HEK293T (cell line): ENCODE results near the gene PTPN2.

Source experiments
- ARNT ChIP-seq: fragments of 450-650 bp; IDR thresholded peaks from 2 replicates; pipeline ENCODE4 v1.6.1; 2017; ENCODE audit warnings: mild to moderate bottlenecking
- BHLHE40 ChIP-seq: fragments of 450-650 bp; IDR thresholded peaks from 2 replicates; pipeline ENCODE4 v1.6.1; 2016; ENCODE audit warnings: mild to moderate bottlenecking, moderate library complexity, borderline replicate concordance
- ELF4 ChIP-seq: fragments of 450-650 bp; IDR thresholded peaks from 2 replicates; pipeline ENCODE4 v1.6.1; 2017; ENCODE audit warnings: antibody characterized with exemption
- FOXA1 ChIP-seq: fragments of 450-650 bp; IDR thresholded peaks from 2 replicates; pipeline ENCODE4 v1.6.1; 2016; ENCODE audit warnings: mild to moderate bottlenecking
- FOXK2 ChIP-seq: fragments of 450-650 bp; IDR thresholded peaks from 2 replicates; pipeline ENCODE4 v1.6.1; 2016; ENCODE audit warnings: mild to moderate bottlenecking
- FOXM1 ChIP-seq: fragments of 450-650 bp; IDR thresholded peaks from 2 replicates; pipeline ENCODE4 v1.6.1; 2017; ENCODE audit warnings: mild to moderate bottlenecking, borderline replicate concordance
- HDGF ChIP-seq: fragments of 450-650 bp; IDR thresholded peaks from 2 replicates; pipeline ENCODE4 v1.6.1; 2017; ENCODE audit warnings: antibody characterized with exemption, borderline replicate concordance
- LEF1 ChIP-seq: fragments of 450-650 bp; IDR thresholded peaks from 2 replicates; pipeline ENCODE4 v1.6.1; 2017; ENCODE audit warnings: mild to moderate bottlenecking, borderline replicate concordance
- SP1 ChIP-seq: fragments of 450-650 bp; IDR thresholded peaks from 2 replicates; pipeline ENCODE4 v1.6.1; 2017
- SUZ12 ChIP-seq: fragments of 450-650 bp; IDR thresholded peaks from 2 replicates; pipeline ENCODE4 v1.6.1; 2016; ENCODE audit warnings: mild to moderate bottlenecking
- TARDBP ChIP-seq: fragments of 450-650 bp; IDR thresholded peaks from 2 replicates; pipeline ENCODE4 v1.6.1; 2016
- ZNF384 ChIP-seq: fragments of 450-650 bp; IDR thresholded peaks from 2 replicates; pipeline ENCODE4 v1.6.1; 2016
- TF ChIP-seq, protein P1 (sequence below): fragments of 450-650 bp; IDR thresholded peaks from 2 replicates; pipeline ENCODE4 v1.6.1; 2016

DNA sequence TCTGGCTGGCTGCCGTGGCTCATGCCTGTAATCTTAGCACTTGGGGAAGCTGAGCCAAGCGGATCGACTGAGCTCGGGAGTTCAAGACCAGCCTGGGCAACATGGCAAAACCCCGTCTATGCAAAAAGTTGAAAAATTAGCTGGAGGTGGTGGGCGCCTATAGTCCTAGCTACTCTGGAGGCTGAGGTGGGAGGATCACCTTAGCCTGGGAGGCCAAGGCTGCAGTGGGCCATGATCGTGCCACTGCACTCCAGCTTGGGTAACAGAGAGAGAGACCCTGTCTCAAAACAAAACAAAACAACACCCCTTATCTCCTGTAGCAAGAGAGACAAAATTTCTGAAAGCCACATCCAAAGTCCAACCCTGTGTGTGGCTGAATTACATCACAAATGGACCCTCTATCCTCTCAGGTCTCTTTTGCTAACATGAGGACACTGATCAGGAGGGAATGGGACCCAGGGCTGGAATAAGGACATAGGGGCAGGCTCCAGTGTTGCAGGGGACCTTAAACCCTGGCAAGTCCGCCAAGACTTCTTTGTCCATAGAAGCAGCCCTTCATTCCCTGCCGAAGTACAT lies 116.4 kb downstream of the PTPN2 start:
- no peak for TF ChIP-seq LEF1
- TF ChIP-seq FOXM1: no peak
- no peak for TF ChIP-seq TARDBP
- TF ChIP-seq ZNF384: no peak
- no peak for TF ChIP-seq BHLHE40
- TF ChIP-seq SUZ12: no peak
- no peak for TF ChIP-seq SP1
- TF ChIP-seq HDGF: no peak
- TF ChIP-seq, protein P1, sequence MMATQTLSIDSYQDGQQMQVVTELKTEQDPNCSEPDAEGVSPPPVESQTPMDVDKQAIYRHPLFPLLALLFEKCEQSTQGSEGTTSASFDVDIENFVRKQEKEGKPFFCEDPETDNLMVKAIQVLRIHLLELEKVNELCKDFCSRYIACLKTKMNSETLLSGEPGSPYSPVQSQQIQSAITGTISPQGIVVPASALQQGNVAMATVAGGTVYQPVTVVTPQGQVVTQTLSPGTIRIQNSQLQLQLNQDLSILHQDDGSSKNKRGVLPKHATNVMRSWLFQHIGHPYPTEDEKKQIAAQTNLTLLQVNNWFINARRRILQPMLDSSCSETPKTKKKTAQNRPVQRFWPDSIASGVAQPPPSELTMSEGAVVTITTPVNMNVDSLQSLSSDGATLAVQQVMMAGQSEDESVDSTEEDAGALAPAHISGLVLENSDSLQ: no peak
- no peak for TF ChIP-seq ARNT
- TF ChIP-seq FOXA1: no peak
- TF ChIP-seq ELF4: no peak
- no peak for TF ChIP-seq FOXK2
